ENCODE measurements around the gene SCN8A.
"Not testable (repeated sequence)": the region's sequence is repeated elsewhere in the genome, so short reads cannot be mapped to it uniquely, and the experiment has no call there.

SCN8A gene

GRCh38 chr12:51625370-51625769 lies 34.3 kb downstream of the SCN8A start:
- FAIRE-seq = no peak

- FAIRE-seq = no peak
These were observed 35.1 kb downstream of the SCN8A start for GRCh38 chr12:51626115-51626514.

GRCh38 chr12:51626629-51627028 lies 35.6 kb downstream of the SCN8A start:
- peak; percentile 21 for FAIRE-seq

GRCh38 chr12:51630256-51630880 lies 39.3 kb downstream of the SCN8A start:
- no peak for FAIRE-seq

GRCh38 chr12:51630986-51631385 lies 40.0 kb downstream of the SCN8A start:
- no peak for FAIRE-seq

GRCh38 chr12:51631591-51631990 lies 40.6 kb downstream of the SCN8A start:
- FAIRE-seq = no peak

GRCh38 chr12:51632623-51633022 lies 41.6 kb downstream of the SCN8A start:
- no peak for FAIRE-seq

- no peak for FAIRE-seq
These were observed 44.3 kb downstream of the SCN8A start for GRCh38 chr12:51635346-51635745.

- no peak for FAIRE-seq
These were observed 45.5 kb downstream of the SCN8A start for GRCh38 chr12:51636581-51636980.

- FAIRE-seq = no peak
These were observed 46.0 kb downstream of the SCN8A start for GRCh38 chr12:51636986-51637385.

GRCh38 chr12:51639361-51639760 lies 48.3 kb downstream of the SCN8A start:
- no peak for FAIRE-seq

GRCh38 chr12:51642286-51642685 lies 51.3 kb downstream of the SCN8A start:
- no peak for FAIRE-seq

- FAIRE-seq = no peak
These were observed 52.9 kb downstream of the SCN8A start for GRCh38 chr12:51643951-51644350.

- not testable (repeated sequence) for FAIRE-seq
These were observed 53.7 kb downstream of the SCN8A start for GRCh38 chr12:51644691-51645090.

- no peak for FAIRE-seq
These were observed 54.9 kb downstream of the SCN8A start for GRCh38 chr12:51645961-51646360.

- no peak for FAIRE-seq
These were observed 56.6 kb downstream of the SCN8A start for GRCh38 chr12:51647647-51648046.

GRCh38 chr12:51653431-51653830 lies 62.4 kb downstream of the SCN8A start:
- no peak for FAIRE-seq

- no peak for FAIRE-seq
These were observed 70.2 kb downstream of the SCN8A start for GRCh38 chr12:51661199-51661598.

- no peak for FAIRE-seq
These were observed 70.8 kb downstream of the SCN8A start for GRCh38 chr12:51661836-51662235.

- no peak for FAIRE-seq
These were observed 71.7 kb downstream of the SCN8A start for GRCh38 chr12:51662728-51663154.

- FAIRE-seq = no peak
These were observed 72.4 kb downstream of the SCN8A start for GRCh38 chr12:51663390-51663789.

- FAIRE-seq = no peak
These were observed 75.7 kb downstream of the SCN8A start for GRCh38 chr12:51666696-51667095.

- FAIRE-seq = no peak
These were observed 76.2 kb downstream of the SCN8A start for GRCh38 chr12:51667269-51667668.

- no peak for FAIRE-seq
These were observed 78.2 kb downstream of the SCN8A start for GRCh38 chr12:51669271-51669670.

- FAIRE-seq = no peak
These were observed 79.0 kb downstream of the SCN8A start for GRCh38 chr12:51669996-51670395.
